B cell (primary cell): Measurements from ENCODE around the gene LENEP. TPM values are rescaled to one million over a fixed set of nuclear protein-coding genes. Genes with fewer than 3 reads are reported as not detected.

Experiments
- ATAC-seq: fragments of 200-7000 bp; cut with Tn5 transposase; one replicate; pipeline ENCODE4 v1.10.0; 2021; ENCODE audit warnings: low read depth, mild to moderate bottlenecking, moderate number of reproducible peaks, moderate library complexity
- CTCF ChIA-PET: fragments of 350-600 bp; sonication (Branson Sonifier 250); formaldehyde crosslinking; loops from one replicate; lab custom pipeline; 2021; ENCODE audit warnings: antibody characterized with exemption, inconsistent platforms; lab: Charles Lee
- POLR2A ChIA-PET: fragments of 350-600 bp; sonication (Branson Sonifier 250); formaldehyde crosslinking; loops from one replicate; lab custom pipeline; 2021; ENCODE audit warnings: antibody characterized with exemption; lab: Charles Lee
- DNase-seq: peaks from one replicate; pipeline ENCODE4 v3.0.0; 2013
- H2AFZ ChIP-seq: 2 replicates; pipeline ENCODE4 v1.6.1; 2012; ENCODE audit warnings: mild to moderate bottlenecking, low read depth, low read length; ENCODE audit not compliant: insufficient read depth, poor library complexity, severe bottlenecking
- H3K27ac ChIP-seq, 2 donors: 1 replicate in 1 of 2; 2 replicates in 1 of 2; pipeline ENCODE4 v1.5.1; 2012 to 2013; ENCODE audit warnings: low read length in 2 of 2, mild to moderate bottlenecking in 2 of 2, moderate library complexity in 1 of 2
- H3K27me3 ChIP-seq, 4 experiments: fragments of 200-600 bp in 1 of 4; sonication (generic) in 1 of 4; replicated peaks in 1 of 4; 1 replicate in 2 of 4; 2 replicates in 2 of 4; pipeline versions ENCODE4 v1.6.1 to v1.7.0; 2013 to 2016; ENCODE audit warnings: low read length in 3 of 4, mild to moderate bottlenecking in 2 of 4, mixed read lengths in 1 of 4, moderate library complexity in 1 of 4; ENCODE audit not compliant: insufficient read depth in 4 of 4, control insufficient read depth in 3 of 4; ENCODE audit errors: control extremely low read depth in 1 of 4
- H3K36me3 ChIP-seq, 2 experiments: replicated peaks in 1 of 2; 1 replicate in 1 of 2; 2 replicates in 1 of 2; pipeline versions ENCODE4 v1.6.1 to v1.7.1; 2013; ENCODE audit warnings: low read length in 1 of 2; ENCODE audit not compliant: insufficient read depth in 2 of 2, control insufficient read depth in 1 of 2; ENCODE audit errors: control extremely low read depth in 1 of 2, extremely low read depth in 1 of 2
- H3K4me1 ChIP-seq, 2 donors: fragments of 200-600 bp in 1 of 2; sonication (generic) in 1 of 2; 1 replicate in 1 of 2; 2 replicates in 1 of 2; pipeline versions ENCODE4 v1.5.1 to v1.6.1; 2013 to 2017; ENCODE audit warnings: low read length in 2 of 2; ENCODE audit not compliant: control insufficient read depth in 2 of 2, insufficient read depth in 2 of 2
- H3K4me2 ChIP-seq: replicated peaks from 2 replicates; pipeline ENCODE3; 2012; ENCODE audit warnings: mild to moderate bottlenecking, low read depth, low read length; ENCODE audit not compliant: poor library complexity, severe bottlenecking
- H3K4me3 ChIP-seq, 5 experiments: fragments of 200-600 bp in 1 of 5; sonication (generic) in 1 of 5; 1 replicate in 3 of 5; 2 replicates in 2 of 5; pipeline versions ENCODE4 v1.5.1 to v1.7.0; 2011 to 2016; ENCODE audit warnings: low read length in 4 of 5, mild to moderate bottlenecking in 4 of 5, low read depth in 2 of 5, control low read depth in 1 of 5, moderate library complexity in 1 of 5; ENCODE audit not compliant: insufficient read depth in 1 of 5; ENCODE audit errors: control extremely low read depth in 1 of 5, extremely low read depth in 1 of 5
- H3K79me2 ChIP-seq: fragments of 200-600 bp; sonication (generic); one replicate; pipeline ENCODE4 v1.6.0; 2016; ENCODE audit warnings: low read length; ENCODE audit not compliant: control insufficient read depth, insufficient read depth
- H3K9ac ChIP-seq: fragments of 200-600 bp; sonication (generic); 2 replicates; pipeline ENCODE4 v1.6.1; 2017; ENCODE audit warnings: mild to moderate bottlenecking, low read length, moderate library complexity
- H3K9me3 ChIP-seq, 3 donors: one replicate each; pipeline versions ENCODE4 v1.6.1 to v1.7.1; 2013; ENCODE audit warnings: low read length in 2 of 3; ENCODE audit not compliant: control insufficient read depth in 2 of 3, insufficient read depth in 1 of 3; ENCODE audit errors: control extremely low read depth in 1 of 3
- H4K20me1 ChIP-seq: 2 replicates; pipeline ENCODE4 v1.6.0; 2012; ENCODE audit warnings: mild to moderate bottlenecking, low read length; ENCODE audit not compliant: insufficient read depth, control insufficient read depth, poor library complexity, severe bottlenecking
- H3K27ac Mint-ChIP-seq: one replicate; pipeline ENCODE4 v1.8.0; 2021; ENCODE audit warnings: mixed read lengths
- H3K27me3 Mint-ChIP-seq: one replicate; pipeline ENCODE4 v1.8.0; 2021; ENCODE audit warnings: mixed read lengths
- H3K4me1 Mint-ChIP-seq: one replicate; pipeline ENCODE4 v1.8.0; 2021; ENCODE audit warnings: mixed read lengths
- H3K4me3 Mint-ChIP-seq: one replicate; pipeline ENCODE4 v1.8.0; 2021; ENCODE audit warnings: mixed read lengths
- H3K9me3 Mint-ChIP-seq: one replicate; pipeline ENCODE4 v1.8.0; 2022; ENCODE audit warnings: mixed read lengths; ENCODE audit not compliant: insufficient read depth
- CTCF ChIP-seq: fragments of 200-600 bp; IDR thresholded peaks from one replicate; pipeline ENCODE4 v1.8.0; 2022; ENCODE audit warnings: antibody characterized with exemption, mild to moderate bottlenecking
- EZH2 ChIP-seq: IDR thresholded peaks from 2 replicates; pipeline ENCODE4 v1.6.1; 2012; ENCODE audit warnings: borderline replicate concordance, low read depth, mild to moderate bottlenecking, moderate library complexity, low read length; ENCODE audit not compliant: insufficient read depth, poor library complexity, severe bottlenecking
- WGBS: methylation state at CpG from one replicate; pipeline ENCODE4 v1.1.5; 2013; ENCODE audit warnings: missing lambda C conversion rate; ENCODE audit not compliant: insufficient coverage; 5-methylcytosine and 5-hydroxymethylcytosine counted together
- intact Hi-C: fragments of 100-400 bp; cut with micrococcal nuclease; formaldehyde crosslinking; loops from one replicate; pipeline ENCODE4 v1.10.0; 2022
- polyA plus RNA-seq: library from polyadenylated mRNA; depleted of rRNA; stranded (reverse); fragments of >200 nt; gene quantifications from 2 replicates; pipeline ENCODE4 v1.2.3, GENCODE V29; 2012
- total RNA-seq, 2 donors: library from RNA; stranded (reverse); fragments of 120-200 nt in 1 of 2; gene quantifications; 1 replicate in 1 of 2; 2 replicates in 1 of 2; pipeline versions ENCODE4 v1.2.3 to v1.2.4, GENCODE V29; 2013 to 2022

LENEP gene
- total and polyA plus RNA-seq, 2 donors (not counting 1 experiment from before 2014, with no cell fraction given), result 2.0 TPM; not detected in 1

GRCh38 chr1:155035936-155036335 lies 42.5 kb downstream of the LENEP start:
- no peaks in the 10 kb centered on the region for H3K79me2 ChIP-seq
- no peak overlapping the region for H3K4me3 ChIP-seq
- H3K4me2 ChIP-seq, result no peak overlapping the region
- TF ChIP-seq CTCF (no peak), EZH2 (no peak)
- no peak for DNase-seq
- no peak overlapping the region for H3K4me3 Mint-ChIP-seq
- 93% methylated on average over 1 of the region's 2 CpGs for WGBS
- no peak overlapping the region for H3K9ac ChIP-seq
- H4K20me1 ChIP-seq, result no peaks in the 10 kb centered on the region
- intact Hi-C loops, result no loop called here
- H3K27me3 Mint-ChIP-seq, result peaks cover 20% of the 10 kb centered on the region
- no peaks in the 10 kb centered on the region for H3K4me1 Mint-ChIP-seq
- no peak overlapping the region for H3K27ac ChIP-seq
- ChIA-PET POLR2A (interaction anchor here (0.7 kb wide), 1 partner anchor 8 kb away, joined by 4 read pairs; no protein-coding TSS in a partner anchor), CTCF (interaction anchor here (1.6 kb wide), 1 partner anchor 25 kb away, joined by 6 read pairs; no protein-coding TSS in a partner anchor)
- no peaks in the 10 kb centered on the region for H3K9me3 Mint-ChIP-seq
- no peaks in the 10 kb centered on the region for H3K4me1 ChIP-seq
- H3K9me3 ChIP-seq, result no peaks in the 10 kb centered on the region
- H2AFZ ChIP-seq, result no peak overlapping the region
- H3K36me3 ChIP-seq, result no peaks in the 10 kb centered on the region
- ATAC-seq, result no peak
- H3K27ac Mint-ChIP-seq, result no peak overlapping the region
- H3K27me3 ChIP-seq, result peaks cover 0 to 17% (median 0%) of the 10 kb centered on the region in 4 experiments

GRCh38 chr1:155037043-155037442 lies 43.7 kb downstream of the LENEP start:
- Histone ChIP-seq H3K9me3 (no peaks in the 10 kb centered on the region), H3K4me3 (no peak overlapping the region), H3K27me3 (peaks cover 0 to 17% (median 0%) of the 10 kb centered on the region in 4 experiments), H4K20me1 (no peaks in the 10 kb centered on the region), H3K79me2 (no peaks in the 10 kb centered on the region), H3K27ac (no peak overlapping the region), H3K36me3 (no peaks in the 10 kb centered on the region), H3K4me2 (no peak overlapping the region), H3K4me1 (no peaks in the 10 kb centered on the region), H3K9ac (no peak overlapping the region), H2AFZ (no peak overlapping the region)
- Mint-ChIP-seq H3K27ac (no peak overlapping the region), H3K27me3 (peaks cover 21% of the 10 kb centered on the region), H3K9me3 (no peaks in the 10 kb centered on the region), H3K4me3 (no peak overlapping the region), H3K4me1 (no peaks in the 10 kb centered on the region)
- ChIA-PET CTCF (interaction anchor here (1.0 kb wide), 1 partner anchor 19 kb away, joined by 3 read pairs; no protein-coding TSS in a partner anchor), POLR2A (no interaction called here)
- intact Hi-C loops, result no loop called here
- DNase-seq, result no peak
- no peak for ATAC-seq
- WGBS, result 93% methylated on average over 3 of the region's 3 CpGs
- no peak for TF ChIP-seq CTCF
